HEK293T (cell line): ENCODE measurements around the gene GLYATL2.

ENCODE experiments used
- CTCF ChIA-PET: fragments of 350-600 bp; formaldehyde crosslinking; extraction: SDS; loops from one replicate; lab custom pipeline; 2021; ENCODE audit warnings: antibody characterized with exemption, inconsistent platforms; lab: Yijun Ruan, JAX
- POLR2A ChIA-PET: fragments of 350-600 bp; formaldehyde crosslinking; extraction: SDS; loops from one replicate; lab custom pipeline; 2020; ENCODE audit warnings: antibody characterized with exemption, inconsistent platforms; lab: Yijun Ruan, JAX
- DNase-seq: peaks from one replicate; pipeline ENCODE4 v3.0.0; 2012; ENCODE audit warnings: mixed read lengths; ENCODE audit errors: extremely low spot score
- ARNT ChIP-seq: fragments of 450-650 bp; IDR thresholded peaks from 2 replicates; pipeline ENCODE4 v1.6.1; 2017; ENCODE audit warnings: mild to moderate bottlenecking
- BHLHE40 ChIP-seq: fragments of 450-650 bp; IDR thresholded peaks from 2 replicates; pipeline ENCODE4 v1.6.1; 2016; ENCODE audit warnings: mild to moderate bottlenecking, moderate library complexity, borderline replicate concordance
- CTBP1 ChIP-seq: fragments of 450-650 bp; IDR thresholded peaks from 2 replicates; pipeline ENCODE4 v1.6.1; 2016; ENCODE audit warnings: borderline replicate concordance
- ELF4 ChIP-seq: fragments of 450-650 bp; IDR thresholded peaks from 2 replicates; pipeline ENCODE4 v1.6.1; 2017; ENCODE audit warnings: antibody characterized with exemption
- FOXA1 ChIP-seq: fragments of 450-650 bp; IDR thresholded peaks from 2 replicates; pipeline ENCODE4 v1.6.1; 2016; ENCODE audit warnings: mild to moderate bottlenecking
- FOXK2 ChIP-seq: fragments of 450-650 bp; IDR thresholded peaks from 2 replicates; pipeline ENCODE4 v1.6.1; 2016; ENCODE audit warnings: mild to moderate bottlenecking
- FOXM1 ChIP-seq: fragments of 450-650 bp; IDR thresholded peaks from 2 replicates; pipeline ENCODE4 v1.6.1; 2017; ENCODE audit warnings: mild to moderate bottlenecking, borderline replicate concordance
- HDGF ChIP-seq: fragments of 450-650 bp; IDR thresholded peaks from 2 replicates; pipeline ENCODE4 v1.6.1; 2017; ENCODE audit warnings: antibody characterized with exemption, borderline replicate concordance
- L3MBTL2 ChIP-seq: fragments of 450-650 bp; conservative IDR thresholded peaks from 2 replicates; pipeline ENCODE4 v1.6.1; 2016; ENCODE audit warnings: mild to moderate bottlenecking
- LEF1 ChIP-seq: fragments of 450-650 bp; IDR thresholded peaks from 2 replicates; pipeline ENCODE4 v1.6.1; 2017; ENCODE audit warnings: mild to moderate bottlenecking, borderline replicate concordance
- NFRKB ChIP-seq: fragments of 450-650 bp; IDR thresholded peaks from 2 replicates; pipeline ENCODE4 v1.6.1; 2016; ENCODE audit warnings: mild to moderate bottlenecking, moderate library complexity
- PKNOX1 ChIP-seq: fragments of 450-650 bp; IDR thresholded peaks from 2 replicates; pipeline ENCODE4 v1.6.1; 2016
- SP1 ChIP-seq: fragments of 450-650 bp; IDR thresholded peaks from 2 replicates; pipeline ENCODE4 v1.6.1; 2017
- SUZ12 ChIP-seq: fragments of 450-650 bp; IDR thresholded peaks from 2 replicates; pipeline ENCODE4 v1.6.1; 2016; ENCODE audit warnings: mild to moderate bottlenecking
- TARDBP ChIP-seq: fragments of 450-650 bp; IDR thresholded peaks from 2 replicates; pipeline ENCODE4 v1.6.1; 2016
- ZNF384 ChIP-seq: fragments of 450-650 bp; IDR thresholded peaks from 2 replicates; pipeline ENCODE4 v1.6.1; 2016

The GLYATL2 gene

DNA sequence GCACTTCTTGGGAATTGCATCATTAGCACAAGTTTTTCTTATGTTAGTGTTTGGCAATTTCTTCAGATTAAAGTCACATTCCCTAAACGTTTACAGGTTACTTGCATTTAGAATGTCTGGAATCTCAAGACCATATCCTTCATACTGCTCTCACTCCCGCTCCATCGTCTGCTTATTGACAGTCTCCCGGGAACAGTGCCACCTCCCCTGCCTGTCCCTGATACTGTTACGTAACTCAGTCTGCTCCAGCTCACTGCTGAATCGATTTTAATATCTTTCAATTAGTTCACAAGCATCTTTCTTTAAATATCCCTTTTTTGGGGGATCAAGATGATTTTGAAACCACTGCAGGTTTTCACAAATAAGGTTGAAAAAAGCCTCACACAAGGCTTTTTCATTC, 48.2 kb downstream of the GLYATL2 start:
- POLR2A ChIA-PET, result interaction anchor here (0.6 kb wide), 1 partner anchor 182 kb away, joined by 3 read pairs; no protein-coding TSS in a partner anchor
- no peak for DNase-seq
- CTCF ChIA-PET, result no interaction called here
- TF ChIP-seq ELF4 (no peak), ARNT (no peak), SP1 (no peak), CTBP1 (no peak), SUZ12 (no peak), FOXM1 (no peak), BHLHE40 (no peak), FOXK2 (no peak), L3MBTL2 (no peak), FOXA1 (no peak), NFRKB (no peak), HDGF (no peak), TARDBP (no peak), LEF1 (no peak), PKNOX1 (no peak), ZNF384 (no peak)

- TF ChIP-seq LEF1 (no peak), FOXM1 (no peak), L3MBTL2 (no peak), TARDBP (no peak), ZNF384 (no peak), SP1 (no peak), FOXK2 (no peak), SUZ12 (no peak), BHLHE40 (no peak), ELF4 (no peak), PKNOX1 (no peak), NFRKB (no peak)
- ChIA-PET POLR2A (no interaction called here), CTCF (interaction anchor here (0.7 to 1.4 kb wide), 3 partner anchors 9 to 468 kb away, joined by 3 to 4 read pairs (median 3); no protein-coding TSS in a partner anchor)
- DNase-seq, result peak; percentile 47
These were observed 56.0 kb downstream of the GLYATL2 start for GRCh38 chr11:58788355-58789023.

DNA sequence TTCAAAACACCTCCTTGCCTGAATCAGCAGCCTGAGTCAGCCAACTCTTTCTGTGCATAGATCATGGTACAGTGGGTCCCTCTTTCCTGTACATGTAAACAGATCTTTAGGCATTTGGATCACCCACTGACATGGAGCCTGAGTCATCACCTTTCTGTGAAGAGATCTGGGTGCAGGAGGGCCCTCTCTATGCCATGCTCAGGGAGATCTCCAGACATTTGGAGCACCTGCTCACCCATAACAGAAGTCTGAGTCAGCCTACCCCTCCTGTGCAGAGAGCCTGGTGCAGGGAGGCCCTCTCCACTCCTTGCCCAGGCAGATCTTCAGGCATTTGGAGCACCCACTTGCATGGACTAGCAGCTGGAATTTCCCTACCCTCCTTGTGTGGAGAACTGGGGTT, 56.6 kb downstream of the GLYATL2 start:
- CTCF ChIA-PET, result interaction anchor here (0.7 to 1.4 kb wide), 3 partner anchors 9 to 467 kb away, joined by 3 to 4 read pairs (median 3); no protein-coding TSS in a partner anchor
- no peak for DNase-seq
- TF ChIP-seq ZNF384 (no peak), L3MBTL2 (no peak), SUZ12 (no peak), LEF1 (no peak), SP1 (no peak), FOXK2 (no peak), FOXM1 (no peak), ELF4 (no peak), FOXA1 (no peak), TARDBP (no peak), ARNT (no peak), BHLHE40 (no peak), PKNOX1 (no peak), CTBP1 (no peak), NFRKB (no peak)

GRCh38 chr11:58786693-58787092, 57.8 kb downstream of the GLYATL2 start:
- DNase-seq, result no peak
- ChIA-PET POLR2A (no interaction called here), CTCF (no interaction called here)
- TF ChIP-seq LEF1, result no peak
- TF ChIP-seq FOXM1, result no peak
- no peak for TF ChIP-seq TARDBP
- TF ChIP-seq CTBP1, result no peak
- TF ChIP-seq SP1, result no peak
- no peak for TF ChIP-seq ZNF384
- TF ChIP-seq SUZ12, result no peak
- TF ChIP-seq ARNT, result no peak
- TF ChIP-seq ELF4, result no peak
- no peak for TF ChIP-seq FOXA1
- TF ChIP-seq PKNOX1, result no peak
- no peak for TF ChIP-seq NFRKB
- TF ChIP-seq HDGF, result no peak
- no peak for TF ChIP-seq BHLHE40
- TF ChIP-seq FOXK2, result no peak
- no peak for TF ChIP-seq L3MBTL2

More for the DNA sequence above, 56.6 kb downstream of the GLYATL2 start:
- POLR2A ChIA-PET, result no interaction called here

DNA sequence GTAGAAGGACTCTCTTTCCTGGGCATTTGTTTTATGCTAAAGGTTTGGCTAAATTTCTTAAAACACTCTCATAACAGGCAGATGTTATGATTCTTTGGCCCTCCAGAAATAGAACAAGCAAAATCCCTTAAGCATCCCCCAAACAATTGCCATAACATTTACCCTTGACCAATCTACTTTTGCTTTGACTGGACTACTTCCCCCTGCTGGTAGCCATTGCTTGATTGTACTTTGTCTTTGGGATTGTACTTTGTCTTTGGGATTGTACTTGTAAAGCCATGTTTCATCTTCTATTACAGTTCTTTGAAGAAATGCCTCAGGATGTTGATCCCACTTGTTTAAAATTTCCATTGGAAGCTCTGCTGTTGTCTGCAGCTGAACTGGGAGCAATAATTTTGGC, 59.5 kb downstream of the GLYATL2 start:
- CTCF ChIA-PET, result no interaction called here
- POLR2A ChIA-PET, result no interaction called here
- TF ChIP-seq ARNT, result no peak
- DNase-seq, result no peak
